SK-N-MC (cell line): Measurements from ENCODE around the gene TAB3.

Source experiments
- EZH2 ChIP-seq: fragments of 200-600 bp; sonication (generic); IDR thresholded peaks from one replicate; pipeline ENCODE4 v1.6.1; 2017; ENCODE audit warnings: antibody characterized with exemption
- FOXP2 ChIP-seq: optimal IDR thresholded peaks from 2 replicates; pipeline ENCODE3; 2011; ENCODE audit warnings: mild to moderate bottlenecking, moderate library complexity; ENCODE audit not compliant: insufficient read depth; ENCODE audit errors: extremely low read length, control extremely low read depth
- POLR2AphosphoS5 ChIP-seq: IDR thresholded peaks from 2 replicates; pipeline ENCODE4 v1.6.1; 2012; ENCODE audit warnings: mild to moderate bottlenecking, low read depth, low read length, borderline replicate concordance

DNA sequence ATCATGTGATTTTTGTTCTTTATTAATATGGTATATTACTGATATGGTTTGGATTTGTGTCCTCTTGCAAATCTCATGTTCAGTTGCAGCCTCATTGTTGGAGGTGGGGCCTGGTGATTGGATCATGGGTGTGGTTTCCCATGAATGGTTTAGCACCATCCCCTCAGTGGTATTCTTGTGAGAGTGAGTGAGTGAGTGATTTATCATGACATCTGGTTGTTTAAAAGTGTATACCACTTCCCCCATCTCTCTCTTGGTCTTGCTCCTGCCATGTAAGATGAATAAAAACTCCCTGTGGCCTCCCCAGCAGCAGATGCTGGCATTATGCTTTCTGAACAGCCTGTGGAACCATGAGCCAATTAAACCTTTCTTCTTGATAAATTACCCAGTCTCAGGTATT is 111.5 kb downstream of the TAB3 start:
- no peak for TF ChIP-seq POLR2AphosphoS5
- no peak for TF ChIP-seq EZH2
- no peak for TF ChIP-seq FOXP2
